ENCODE data around the gene ZNF785.
A peak's percentile ranks its signal among the peaks of the same experiment; 100 is the strongest.

The ZNF785 gene

DNA sequence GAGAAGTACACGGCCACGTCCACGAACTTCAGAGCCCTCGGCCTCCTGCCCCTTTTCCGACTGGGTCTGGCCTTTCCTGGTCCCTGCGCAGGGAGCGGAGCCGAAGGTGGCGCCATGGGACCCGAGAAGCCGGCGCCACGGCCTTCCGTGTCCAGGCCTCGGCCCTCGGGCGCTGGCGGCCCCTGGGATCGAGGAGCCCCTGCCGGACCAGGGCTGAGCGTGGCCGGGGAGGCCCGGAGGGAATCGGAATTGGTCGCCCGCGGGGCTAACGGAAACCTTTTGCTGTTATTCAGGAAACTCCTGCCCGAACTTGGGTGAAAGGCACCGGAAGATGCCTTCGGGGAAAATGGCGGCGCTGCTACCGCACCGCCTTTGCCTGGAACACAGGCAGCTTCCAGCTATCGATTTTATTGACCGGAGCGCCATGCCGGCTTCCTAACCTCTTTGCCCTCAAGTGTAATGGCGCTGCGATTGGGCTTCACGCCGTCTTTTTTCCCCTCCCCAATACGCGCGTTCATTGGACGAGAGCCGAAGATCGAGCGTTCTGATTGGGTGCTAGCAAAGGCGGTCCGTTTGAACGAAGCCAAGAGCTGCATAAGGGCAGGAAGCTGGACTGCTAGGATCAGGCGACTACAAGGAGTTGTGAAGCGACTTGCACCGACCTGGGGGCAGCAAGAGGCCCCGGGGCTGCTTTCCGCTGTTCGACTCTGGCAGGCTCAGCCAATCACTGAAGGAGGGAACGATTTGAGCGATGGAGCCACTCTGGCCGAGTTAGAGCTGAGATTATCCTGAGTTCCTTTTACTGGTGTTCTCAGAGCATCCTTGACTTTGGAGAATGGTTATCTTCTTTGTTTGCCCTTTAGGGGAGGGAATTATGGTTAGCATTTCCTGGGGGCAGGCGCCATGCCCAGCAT is 24.7 kb upstream of the ZNF785 start, which contains the start of gene ZNF689:
TSS of gene ZNF689 (minus strand) at position 464 of the 914 bp plus-strand sequence. CDS start at position 116, 348 bp downstream.
- DNase-seq (ENCODE audit: low read depth) = peak; percentile 95
- peak within 1 kb of the TSS; percentile 94 for H3K4me3 ChIP-seq (ENCODE audit: low read length)
- TF ChIP-seq, protein P1, sequence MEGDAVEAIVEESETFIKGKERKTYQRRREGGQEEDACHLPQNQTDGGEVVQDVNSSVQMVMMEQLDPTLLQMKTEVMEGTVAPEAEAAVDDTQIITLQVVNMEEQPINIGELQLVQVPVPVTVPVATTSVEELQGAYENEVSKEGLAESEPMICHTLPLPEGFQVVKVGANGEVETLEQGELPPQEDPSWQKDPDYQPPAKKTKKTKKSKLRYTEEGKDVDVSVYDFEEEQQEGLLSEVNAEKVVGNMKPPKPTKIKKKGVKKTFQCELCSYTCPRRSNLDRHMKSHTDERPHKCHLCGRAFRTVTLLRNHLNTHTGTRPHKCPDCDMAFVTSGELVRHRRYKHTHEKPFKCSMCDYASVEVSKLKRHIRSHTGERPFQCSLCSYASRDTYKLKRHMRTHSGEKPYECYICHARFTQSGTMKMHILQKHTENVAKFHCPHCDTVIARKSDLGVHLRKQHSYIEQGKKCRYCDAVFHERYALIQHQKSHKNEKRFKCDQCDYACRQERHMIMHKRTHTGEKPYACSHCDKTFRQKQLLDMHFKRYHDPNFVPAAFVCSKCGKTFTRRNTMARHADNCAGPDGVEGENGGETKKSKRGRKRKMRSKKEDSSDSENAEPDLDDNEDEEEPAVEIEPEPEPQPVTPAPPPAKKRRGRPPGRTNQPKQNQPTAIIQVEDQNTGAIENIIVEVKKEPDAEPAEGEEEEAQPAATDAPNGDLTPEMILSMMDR (conservative IDR thresholded peaks at IDR 0.05; ENCODE audit: low read length) = no peak

DNA sequence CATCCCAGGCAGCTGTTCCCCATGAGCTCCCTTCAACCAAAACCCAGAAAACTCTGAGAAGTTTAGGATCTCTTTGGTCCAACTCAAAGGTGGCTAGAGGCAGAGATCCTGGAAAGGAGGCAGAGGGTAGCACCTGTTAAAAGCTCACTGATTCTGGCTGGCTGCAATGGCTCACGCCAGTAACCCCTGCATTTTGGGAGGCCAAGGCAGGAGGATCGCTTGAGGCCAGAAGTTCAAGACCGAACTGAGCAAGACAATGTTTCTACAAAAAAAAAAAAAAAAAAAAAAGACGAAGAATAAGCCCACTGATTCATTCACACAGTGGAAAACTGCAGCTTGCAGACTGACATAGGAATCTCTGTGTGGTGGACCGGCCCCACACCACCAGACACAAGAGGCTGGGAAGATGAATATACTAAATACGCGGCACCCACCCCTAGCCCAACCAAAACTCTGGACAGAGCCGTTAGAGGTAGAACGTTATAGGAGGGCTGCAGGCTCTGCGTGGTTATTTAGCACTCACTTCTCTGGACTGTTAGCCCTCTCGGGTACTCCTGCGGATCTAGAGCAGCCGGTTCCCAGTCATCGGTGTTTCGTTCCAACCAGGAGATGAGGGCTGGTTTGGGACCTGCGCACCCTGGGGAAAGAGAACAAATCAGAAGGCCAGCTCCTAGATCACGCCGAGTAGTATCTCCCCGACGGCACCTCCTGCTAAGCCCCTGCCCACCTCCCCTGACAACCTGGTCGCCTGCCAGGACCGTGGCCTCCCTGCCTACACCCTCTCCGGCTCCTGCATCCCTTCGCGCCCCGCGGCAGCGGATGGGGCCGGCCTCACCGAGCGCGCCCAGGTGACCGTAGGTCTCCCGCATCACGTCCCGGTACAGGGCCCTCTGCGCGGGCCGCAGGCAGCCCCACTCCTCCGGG is 23.8 kb upstream of the ZNF785 start:
- peak overlapping the region; percentile 94 for H3K4me3 ChIP-seq (ENCODE audit: low read length)
- TF ChIP-seq, protein P1 (conservative IDR thresholded peaks at IDR 0.05; ENCODE audit: low read length) = no peak
- peak; percentile 36 for DNase-seq (ENCODE audit: low read depth)

DNA sequence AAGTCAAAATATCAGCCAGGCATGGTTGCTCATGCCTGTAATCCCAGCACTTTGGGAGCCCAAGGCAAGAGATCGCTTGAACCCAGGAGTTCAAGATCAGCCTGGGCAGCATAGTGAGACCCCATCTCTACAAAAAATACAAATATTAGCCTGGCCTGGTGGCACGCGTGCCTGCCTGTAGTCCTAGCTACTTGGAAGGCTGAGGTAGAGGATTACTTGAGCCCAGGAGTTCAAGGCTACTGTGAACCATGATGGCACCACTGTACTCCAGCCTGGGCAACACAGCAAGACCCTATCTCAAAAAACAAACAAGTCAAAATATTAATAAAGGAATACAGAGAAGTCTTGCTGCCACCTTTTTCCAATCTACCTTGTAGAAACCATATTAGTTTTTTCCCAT is 20.5 kb upstream of the ZNF785 start:
- H3K4me3 ChIP-seq (ENCODE audit: low read length) = no peak overlapping the region
- DNase-seq (ENCODE audit: low read depth) = no peak
- TF ChIP-seq, protein P1 (conservative IDR thresholded peaks at IDR 0.05; ENCODE audit: low read length) = no peak

DNA sequence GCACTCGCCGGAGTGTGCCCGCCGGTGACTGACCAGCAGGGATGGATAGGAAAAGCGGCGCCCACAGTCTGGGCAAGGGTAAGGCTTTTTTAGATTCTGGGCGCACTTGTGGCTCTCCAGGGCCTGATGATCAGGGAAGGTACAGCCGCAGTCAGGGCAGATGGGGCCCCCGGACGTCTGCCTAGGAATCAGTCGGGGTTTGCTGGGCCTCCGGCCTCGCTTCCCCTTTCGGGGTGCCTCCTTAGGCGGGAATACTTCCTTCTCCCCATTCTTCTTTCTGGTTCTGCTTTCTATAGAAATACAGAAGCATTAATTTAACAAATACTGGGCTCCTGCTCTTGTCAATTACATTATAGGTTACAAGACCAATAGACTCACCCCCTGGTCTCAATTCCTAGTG is 19.7 kb upstream of the ZNF785 start:
- DNase-seq (ENCODE audit: low read depth) = no peak
- TF ChIP-seq, protein P1 (conservative IDR thresholded peaks at IDR 0.05; ENCODE audit: low read length) = no peak
- no peak overlapping the region for H3K4me3 ChIP-seq (ENCODE audit: low read length)

DNA sequence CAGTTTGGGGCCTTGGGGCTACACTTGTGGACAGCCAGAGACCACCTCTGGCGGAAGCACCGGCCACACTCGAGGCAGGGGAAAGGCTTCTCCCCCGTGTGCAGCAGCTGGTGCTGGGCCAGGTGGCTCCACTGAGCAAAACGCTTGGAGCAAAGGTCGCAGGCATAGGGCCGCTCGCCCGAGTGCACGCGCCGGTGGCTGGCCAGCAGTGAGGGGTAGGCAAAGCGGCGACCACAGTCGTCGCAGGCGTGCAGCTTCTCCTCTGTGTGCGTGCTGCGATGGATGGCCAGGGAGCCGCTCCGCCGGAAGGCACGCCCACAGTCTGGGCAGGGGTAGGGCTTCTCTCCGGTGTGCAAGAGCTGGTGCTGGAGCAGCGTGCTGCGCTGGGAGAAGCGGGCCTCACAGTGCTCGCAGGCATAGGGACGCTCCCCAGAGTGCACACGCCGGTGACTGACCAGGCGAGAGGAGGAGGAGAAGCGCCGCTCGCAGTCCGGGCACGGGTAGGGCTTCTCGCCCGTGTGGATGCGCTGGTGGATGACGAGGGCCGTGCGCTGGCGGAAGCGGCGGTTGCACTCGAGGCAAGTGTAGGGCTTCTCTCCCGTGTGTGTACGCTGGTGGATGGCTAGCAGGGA is 18.9 kb upstream of the ZNF785 start:
- no peak for DNase-seq (ENCODE audit: low read depth)
- no peak overlapping the region for H3K4me3 ChIP-seq (ENCODE audit: low read length)
- TF ChIP-seq, protein P1 (conservative IDR thresholded peaks at IDR 0.05; ENCODE audit: low read length) = no peak

DNA sequence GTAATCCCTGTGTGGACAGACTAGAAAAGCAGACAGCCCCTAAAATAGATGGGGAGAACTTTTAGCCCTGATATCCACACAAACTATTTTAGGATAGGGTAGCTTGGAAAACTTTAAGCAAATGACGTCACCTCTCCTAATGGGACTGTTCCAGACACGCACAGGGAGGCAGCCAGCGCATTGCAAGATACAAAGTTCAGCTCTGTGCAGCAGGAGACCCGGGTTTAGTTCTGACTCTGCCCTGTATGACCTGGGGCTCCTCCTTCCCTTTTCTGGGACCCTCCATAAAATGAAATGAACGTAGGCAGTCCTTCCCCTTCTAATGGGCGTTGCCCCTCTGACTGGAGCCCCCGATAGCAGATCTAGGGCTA is 18.4 kb upstream of the ZNF785 start:
- H3K4me3 ChIP-seq (ENCODE audit: low read length) = no peak overlapping the region
- peak; percentile 36 for DNase-seq (ENCODE audit: low read depth)
- TF ChIP-seq, protein P1 (conservative IDR thresholded peaks at IDR 0.05; ENCODE audit: low read length) = no peak

All from AG10803 (cell line).